ENCODE measurements around the gene OR2M5.

Gene OR2M5

GRCh38 chr1:248144513-248145198, at the start of gene OR2M5:
Gene OR2M5 (plus strand): TSS chr1:248145148. CDS start chr1:248145148, 0 bp downstream.
- no peak for FAIRE-seq

GRCh38 chr1:248098529-248098928, 46.4 kb upstream of the OR2M5 start:
- FAIRE-seq = no peak

GRCh38 chr1:248102847-248103246, 42.1 kb upstream of the OR2M5 start:
- FAIRE-seq = peak; percentile 95

GRCh38 chr1:248111157-248111556, 33.8 kb upstream of the OR2M5 start:
- no peak for FAIRE-seq

- no peak for FAIRE-seq
Measured at GRCh38 chr1:248114890-248115289, 30.1 kb upstream of the OR2M5 start.

GRCh38 chr1:248127653-248128052, 17.3 kb upstream of the OR2M5 start:
- no peak for FAIRE-seq

GRCh38 chr1:248136811-248137210, 8.1 kb upstream of the OR2M5 start:
- FAIRE-seq = no peak

- no peak for FAIRE-seq
Measured at GRCh38 chr1:248140846-248141245, 4.1 kb upstream of the OR2M5 start.

GRCh38 chr1:248143311-248143710, 1.6 kb upstream of the OR2M5 start:
- FAIRE-seq = no peak

GRCh38 chr1:248152056-248152827, 7.3 kb downstream of the OR2M5 start:
- no peak for FAIRE-seq

GRCh38 chr1:248155927-248156326, 11.0 kb downstream of the OR2M5 start:
- no peak for FAIRE-seq

- no peak for FAIRE-seq
Measured at GRCh38 chr1:248158758-248159157, 13.8 kb downstream of the OR2M5 start.

GRCh38 chr1:248164031-248164430, 19.1 kb downstream of the OR2M5 start:
- no peak for FAIRE-seq

GRCh38 chr1:248165186-248165585, 20.2 kb downstream of the OR2M5 start:
- FAIRE-seq = no peak

- no peak for FAIRE-seq
Measured at GRCh38 chr1:248174521-248174920, 29.6 kb downstream of the OR2M5 start, which contains the start of gene OR2M2. Gene OR2M2 (plus strand): TSS chr1:248174821. CDS start chr1:248179986, 5,165 bp downstream.

- no peak for FAIRE-seq
Measured at GRCh38 chr1:248183996-248184395, 39.0 kb downstream of the OR2M5 start.

- FAIRE-seq = no peak
Measured at GRCh38 chr1:248187363-248187762, 42.4 kb downstream of the OR2M5 start.

- no peak for FAIRE-seq
Measured at GRCh38 chr1:248189026-248189425, 44.1 kb downstream of the OR2M5 start.

- FAIRE-seq = no peak
Measured at GRCh38 chr1:248194117-248194516, 49.2 kb downstream of the OR2M5 start.
